ENCODE measurements around the gene MZF1. TPM values are rescaled to one million over a fixed set of nuclear protein-coding genes. Genes with fewer than 3 reads are reported as not detected.
"Not testable (repeated sequence)": the region's sequence is repeated elsewhere in the genome, so short reads cannot be mapped to it uniquely, and the experiment has no call there.

The MZF1 gene
- total RNA-seq, 4 donors from 2014 or later: 6.8 to 21.5 (median 15.1) TPM

DNA sequence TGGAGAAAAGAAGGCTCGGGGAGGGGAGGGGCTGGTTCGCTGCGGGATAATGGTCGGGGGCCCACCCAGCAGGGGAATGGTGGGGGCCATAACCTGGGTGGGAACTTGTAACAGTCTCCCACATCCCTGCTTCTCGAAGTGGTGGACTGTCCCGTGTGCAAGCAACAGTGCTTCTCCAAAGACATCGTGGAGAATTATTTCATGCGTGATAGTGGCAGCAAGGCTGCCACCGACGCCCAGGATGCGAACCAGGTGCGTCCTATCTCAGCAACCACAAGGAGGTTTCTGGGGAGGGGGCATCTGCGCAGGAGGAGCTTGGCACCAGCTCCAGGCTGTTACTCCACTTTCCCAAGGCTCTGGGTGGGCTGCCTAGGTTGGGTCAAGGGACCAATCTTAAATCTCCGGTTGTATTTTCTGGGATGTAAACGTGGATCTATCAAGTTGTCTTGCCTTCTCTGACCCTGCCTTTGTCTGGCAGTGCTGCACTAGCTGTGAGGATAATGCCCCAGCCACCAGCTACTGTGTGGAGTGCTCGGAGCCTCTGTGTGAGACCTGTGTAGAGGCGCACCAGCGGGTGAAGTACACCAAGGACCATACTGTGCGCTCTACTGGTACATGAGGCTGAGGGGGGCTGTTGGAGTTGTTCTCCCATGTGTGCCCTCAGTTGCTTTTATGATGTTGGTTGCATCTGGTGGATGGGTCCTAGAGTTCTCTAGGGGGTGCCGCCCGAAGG lies 27.7 kb downstream of the MZF1 start:
- intact Hi-C loops (cut with DNase I; ENCODE audit: low total_unique reads): no loop called here

DNA sequence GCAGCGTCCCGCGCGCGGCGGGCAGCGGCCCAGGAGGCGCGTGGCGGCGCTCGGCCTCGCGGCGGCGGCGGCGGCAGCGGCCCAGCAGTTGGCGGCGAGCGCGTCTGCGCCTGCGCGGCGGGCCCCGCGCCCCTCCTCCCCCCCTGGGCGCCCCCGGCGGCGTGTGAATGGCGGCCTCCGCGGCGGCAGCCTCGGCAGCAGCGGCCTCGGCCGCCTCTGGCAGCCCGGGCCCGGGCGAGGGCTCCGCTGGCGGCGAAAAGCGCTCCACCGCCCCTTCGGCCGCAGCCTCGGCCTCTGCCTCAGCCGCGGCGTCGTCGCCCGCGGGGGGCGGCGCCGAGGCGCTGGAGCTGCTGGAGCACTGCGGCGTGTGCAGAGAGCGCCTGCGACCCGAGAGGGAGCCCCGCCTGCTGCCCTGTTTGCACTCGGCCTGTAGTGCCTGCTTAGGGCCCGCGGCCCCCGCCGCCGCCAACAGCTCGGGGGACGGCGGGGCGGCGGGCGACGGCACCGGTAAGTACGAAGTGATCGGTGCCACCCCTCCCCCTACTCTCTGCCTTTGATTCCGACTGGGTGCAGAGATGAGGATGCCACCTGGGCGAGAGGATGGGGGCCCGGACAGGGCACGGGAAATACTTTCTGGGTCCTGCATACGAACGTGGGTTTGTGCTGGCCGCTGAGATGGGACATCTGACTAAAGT lies 28.4 kb downstream of the MZF1 start:
- Histone ChIP-seq H3K36me3 (peaks cover 3 to 37% of the 10 kb centered on the region in 2 donors), H3K27me3 (no peaks in the 10 kb centered on the region), H3K27ac (peak overlapping the region; percentile 92 to 97 (median 96)), H3K9me3 (no peaks in the 10 kb centered on the region), H3K4me3 (peak overlapping the region; percentile 75 to 94 (median 88)), H3K4me1 (peaks cover 21 to 26% of the 10 kb centered on the region in 2 donors)
- TF ChIP-seq POLR2A (IDR thresholded peaks at IDR 0.05): no peak
- TF ChIP-seq, protein P1, sequence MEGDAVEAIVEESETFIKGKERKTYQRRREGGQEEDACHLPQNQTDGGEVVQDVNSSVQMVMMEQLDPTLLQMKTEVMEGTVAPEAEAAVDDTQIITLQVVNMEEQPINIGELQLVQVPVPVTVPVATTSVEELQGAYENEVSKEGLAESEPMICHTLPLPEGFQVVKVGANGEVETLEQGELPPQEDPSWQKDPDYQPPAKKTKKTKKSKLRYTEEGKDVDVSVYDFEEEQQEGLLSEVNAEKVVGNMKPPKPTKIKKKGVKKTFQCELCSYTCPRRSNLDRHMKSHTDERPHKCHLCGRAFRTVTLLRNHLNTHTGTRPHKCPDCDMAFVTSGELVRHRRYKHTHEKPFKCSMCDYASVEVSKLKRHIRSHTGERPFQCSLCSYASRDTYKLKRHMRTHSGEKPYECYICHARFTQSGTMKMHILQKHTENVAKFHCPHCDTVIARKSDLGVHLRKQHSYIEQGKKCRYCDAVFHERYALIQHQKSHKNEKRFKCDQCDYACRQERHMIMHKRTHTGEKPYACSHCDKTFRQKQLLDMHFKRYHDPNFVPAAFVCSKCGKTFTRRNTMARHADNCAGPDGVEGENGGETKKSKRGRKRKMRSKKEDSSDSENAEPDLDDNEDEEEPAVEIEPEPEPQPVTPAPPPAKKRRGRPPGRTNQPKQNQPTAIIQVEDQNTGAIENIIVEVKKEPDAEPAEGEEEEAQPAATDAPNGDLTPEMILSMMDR (IDR thresholded peaks at IDR 0.05 in 4 of 5, conservative IDR thresholded peaks at IDR 0.05 in 1 of 5): peak in 1 of 5 experiments; percentile 3
- DNase-seq (no peak), ATAC-seq (peak; percentile 63 to 64)
- in situ Hi-C loops (cut with MboI; ENCODE audit: low sequenced_read_pairs in 4 of 4) (no loop called here), intact Hi-C loops (cut with DNase I; ENCODE audit: low total_unique reads) (loop anchor here (1.0 kb wide), 4 partner anchors 14 to 45 kb away; partner anchors contain the start of genes MZF1, UBE2M and ZBTB45)

More for the DNA sequence above, 27.7 kb downstream of the MZF1 start:
- in situ Hi-C loops (cut with MboI; ENCODE audit: low sequenced_read_pairs in 4 of 4): no loop called here
- Histone ChIP-seq H3K9me3 (no peaks in the 10 kb centered on the region), H3K4me1 (peaks cover 21 to 26% of the 10 kb centered on the region in 2 donors), H3K27me3 (no peaks in the 10 kb centered on the region), H3K4me3 (peak overlapping the region; percentile 75 to 94 (median 88)), H3K27ac (peak overlapping the region; percentile 63 to 97 (median 93)), H3K36me3 (peaks cover 3 to 44% of the 10 kb centered on the region in 2 donors)
- ATAC-seq: no peak
- no peak for DNase-seq
- TF ChIP-seq, protein P1 (IDR thresholded peaks at IDR 0.05 in 4 of 5, conservative IDR thresholded peaks at IDR 0.05 in 1 of 5): no peak
- no peak for TF ChIP-seq POLR2A (IDR thresholded peaks at IDR 0.05)

DNA sequence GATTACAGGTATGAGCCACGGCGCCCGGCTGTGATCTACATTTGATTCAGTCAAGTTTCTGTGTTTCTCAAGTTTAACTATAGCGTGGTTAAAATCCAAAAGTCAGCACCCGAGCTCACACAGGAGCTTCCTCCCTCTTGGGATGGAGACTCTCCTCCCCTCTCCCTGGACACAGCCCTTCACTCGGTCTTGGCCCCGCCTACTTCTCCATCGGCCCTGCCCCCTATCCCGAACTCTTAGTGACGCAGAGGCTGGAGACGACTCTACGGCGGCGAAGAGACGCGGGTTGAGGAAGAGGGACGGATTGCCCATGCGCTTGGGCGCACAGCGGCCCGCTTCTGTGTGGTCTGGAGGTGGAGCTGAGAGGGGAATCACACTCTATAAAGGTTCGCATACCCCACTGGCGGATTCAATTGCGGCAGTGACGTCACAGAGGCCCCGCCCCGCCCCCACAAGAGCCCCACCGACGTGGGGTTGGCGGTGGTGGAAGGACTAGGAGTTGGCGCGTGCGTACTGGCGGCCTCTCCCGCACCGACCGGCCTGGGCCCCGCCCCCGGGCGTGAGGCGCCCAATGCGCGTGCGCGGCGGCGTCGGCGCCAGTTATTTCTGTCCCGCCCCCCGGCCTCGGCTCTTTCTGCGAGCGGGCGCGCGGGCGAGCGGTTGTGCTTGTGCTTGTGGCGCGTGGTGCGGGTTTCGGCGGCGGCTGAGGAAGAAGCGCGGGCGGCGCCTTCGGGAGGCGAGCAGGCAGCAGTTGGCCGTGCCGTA lies 29.1 kb downstream of the MZF1 start, which contains the start of gene TRIM28:
TRIM28 (plus strand) TSS at position 239 of the 765 bp plus-strand sequence. CDS start 694 bp downstream, outside the sequence.
- Histone ChIP-seq H3K27me3 (no peaks in the 10 kb centered on the region), H3K9me3 (no peaks in the 10 kb centered on the region), H3K4me3 (peak within 1 kb of the TSS; percentile 75 to 94 (median 88)), H3K4me1 (peaks cover 21 to 26% of the 10 kb centered on the region in 2 donors), H3K27ac (peak within 1 kb of the TSS; percentile 92 to 97 (median 96)), H3K36me3 (peaks cover 3 to 30% of the 10 kb centered on the region in 2 donors)
- peak; percentile 95 to 97 for DNase-seq
- peak; percentile 97 to 98 for ATAC-seq
- peak; percentile 97 to 98 for TF ChIP-seq POLR2A (IDR thresholded peaks at IDR 0.05)
- TF ChIP-seq, protein P1 (IDR thresholded peaks at IDR 0.05 in 4 of 5, conservative IDR thresholded peaks at IDR 0.05 in 1 of 5): peak in 1 of 5 experiments; percentile 1
- in situ Hi-C loops (cut with MboI; ENCODE audit: low sequenced_read_pairs in 4 of 4) (no loop called here), intact Hi-C loops (cut with DNase I; ENCODE audit: low total_unique reads) (loop anchor here (1.0 kb wide), 4 partner anchors 14 to 45 kb away; partner anchors contain the start of genes MZF1, UBE2M and ZBTB45)

DNA sequence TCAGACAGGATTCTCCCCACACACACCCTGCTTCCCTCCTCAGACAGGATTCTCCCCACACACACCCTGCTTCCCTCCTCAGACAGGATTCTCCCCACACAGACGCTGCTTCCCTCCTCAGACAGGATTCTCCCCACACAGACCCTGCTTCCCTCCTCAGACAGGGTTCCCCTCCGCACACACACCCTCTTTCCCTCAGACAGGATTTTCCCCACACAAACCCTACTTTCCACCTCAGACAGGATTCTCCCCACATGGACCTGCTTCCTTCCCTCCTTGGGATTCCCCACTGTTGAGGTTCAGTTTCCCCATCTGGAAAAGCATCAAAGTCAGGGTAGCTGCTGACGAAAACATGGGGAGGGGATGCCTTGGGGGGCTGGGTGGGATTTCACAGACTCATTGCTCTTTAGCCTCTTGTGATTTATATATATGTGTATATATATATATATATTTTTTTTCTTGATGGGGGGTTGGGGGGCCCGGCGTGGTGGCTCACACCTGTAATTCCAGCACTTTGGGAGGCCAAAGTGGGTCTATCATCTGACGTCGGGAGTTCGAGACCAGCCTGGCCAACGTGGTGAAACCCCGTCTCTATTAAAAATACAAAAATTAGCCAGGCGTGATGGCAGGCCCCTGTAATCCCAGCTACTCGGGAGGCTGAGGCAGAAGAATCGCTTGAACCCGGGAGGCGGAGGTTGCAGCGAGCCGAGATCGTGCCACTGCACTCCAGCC lies 30.3 kb downstream of the MZF1 start:
- intact Hi-C loops (cut with DNase I; ENCODE audit: low total_unique reads); DNase-seq; ATAC-seq; H3K9me3 ChIP-seq; in situ Hi-C loops (cut with MboI; ENCODE audit: low sequenced_read_pairs in 4 of 4): not testable (repeated sequence)
- Histone ChIP-seq H3K4me1 (peaks cover 21 to 32% of the 10 kb centered on the region in 2 donors), H3K4me3 (peak overlapping the region; percentile 60 to 91 (median 75)), H3K36me3 (peaks cover 0 to 18% of the 10 kb centered on the region in 2 donors), H3K27ac (peak overlapping the region; percentile 92 to 97 (median 96)), H3K27me3 (peaks cover 0 to 11% (median 10%) of the 10 kb centered on the region in 3 donors)

DNA sequence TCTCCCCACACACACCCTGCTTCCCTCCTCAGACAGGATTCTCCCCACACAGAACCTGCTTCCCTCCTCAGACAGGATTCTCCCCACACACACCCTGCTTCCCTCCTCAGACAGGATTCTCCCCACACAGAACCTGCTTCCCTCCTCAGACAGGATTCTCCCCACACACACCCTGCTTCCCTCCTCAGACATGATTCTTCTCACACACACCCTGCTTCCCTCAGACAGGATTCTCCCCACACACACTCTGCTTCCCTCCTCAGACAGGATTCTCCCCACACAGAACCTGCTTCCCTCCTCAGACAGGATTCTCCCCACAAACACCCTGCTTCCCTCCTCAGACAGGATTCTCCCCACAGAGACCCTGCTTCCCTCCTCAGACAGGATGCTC lies 34.0 kb downstream of the MZF1 start:
- H3K27me3 ChIP-seq: peaks cover 0 to 17% (median 16%) of the 10 kb centered on the region in 3 donors
- H3K9me3 ChIP-seq; DNase-seq; H3K27ac ChIP-seq; ATAC-seq; intact Hi-C loops (cut with DNase I; ENCODE audit: low total_unique reads); in situ Hi-C loops (cut with MboI; ENCODE audit: low sequenced_read_pairs in 4 of 4); H3K4me1 ChIP-seq; H3K36me3 ChIP-seq; H3K4me3 ChIP-seq: not testable (repeated sequence)

Data from gastrocnemius medialis (tissue), 4 donors.